T-helper 1 cell (primary cell): ENCODE data around the gene ARHGAP45.
"Not testable (repeated sequence)": the region's sequence is repeated elsewhere in the genome, so short reads cannot be mapped to it uniquely, and the experiment has no call there.

Experiments
- DNase-seq, 5 donors: peaks; one replicate each; pipeline ENCODE4 v3.0.0-alpha.2; 2012 to 2020

The ARHGAP45 gene

GRCh38 chr19:1118999-1119398 is 52.0 kb downstream of the ARHGAP45 start:
- DNase-seq: no peak

GRCh38 chr19:1119475-1120217 is 52.7 kb downstream of the ARHGAP45 start:
- no peak for DNase-seq

GRCh38 chr19:1121395-1121794 is 54.4 kb downstream of the ARHGAP45 start:
- no peak for DNase-seq

- no peak for DNase-seq
Measured at GRCh38 chr19:1122021-1122971, 55.3 kb downstream of the ARHGAP45 start.

- DNase-seq: peak in 1 of 5 donors; percentile 52
Measured at GRCh38 chr19:1122972-1123363, 56.0 kb downstream of the ARHGAP45 start.

- DNase-seq: no peak
Measured at GRCh38 chr19:1123381-1123780, 56.4 kb downstream of the ARHGAP45 start.

GRCh38 chr19:1123885-1124677 is 57.1 kb downstream of the ARHGAP45 start:
- no peak for DNase-seq

- DNase-seq: no peak
Measured at GRCh38 chr19:1125601-1126467, 58.9 kb downstream of the ARHGAP45 start.

GRCh38 chr19:1126984-1127760 is 60.2 kb downstream of the ARHGAP45 start:
- no peak for DNase-seq

GRCh38 chr19:1128106-1128505 is 61.1 kb downstream of the ARHGAP45 start:
- no peak for DNase-seq

GRCh38 chr19:1129084-1129483 is 62.1 kb downstream of the ARHGAP45 start:
- DNase-seq: not testable (repeated sequence)

- no peak for DNase-seq
Measured at GRCh38 chr19:1129535-1129934, 62.6 kb downstream of the ARHGAP45 start.

- DNase-seq: peak in 3 of 5 donors; percentile 39 to 76 (median 50)
Measured at GRCh38 chr19:1130771-1131717, 64.1 kb downstream of the ARHGAP45 start.

GRCh38 chr19:1131718-1132551 is 65.0 kb downstream of the ARHGAP45 start:
- peak; percentile 70 to 95 (median 80) for DNase-seq

GRCh38 chr19:1132552-1133383 is 65.8 kb downstream of the ARHGAP45 start:
- DNase-seq: peak in 1 of 5 donors; percentile 49

GRCh38 chr19:1133471-1133929 is 66.5 kb downstream of the ARHGAP45 start:
- peak; percentile 67 to 90 (median 72) for DNase-seq

- DNase-seq: no peak
Measured at GRCh38 chr19:1134431-1134830, 67.5 kb downstream of the ARHGAP45 start.

GRCh38 chr19:1135454-1135853 is 68.5 kb downstream of the ARHGAP45 start:
- DNase-seq: no peak
